Colonic mucosa (tissue), 4 donors: ENCODE data around the gene CDX2. TPM values are rescaled to one million over a fixed set of nuclear protein-coding genes. Genes with fewer than 3 reads are reported as not detected.
A peak's percentile ranks its signal among the peaks of the same experiment; 100 is the strongest.

Source experiments
- DNase-seq: peaks from one replicate; pipeline ENCODE4 v3.0.0-alpha.2; 2020
- H3K27ac ChIP-seq: fragments of 200-600 bp; one replicate; pipeline ENCODE4 v1.8.0; 2021
- H3K27me3 ChIP-seq: fragments of 200-600 bp; one replicate; pipeline ENCODE4 v1.8.0; 2021
- H3K36me3 ChIP-seq: fragments of 200-600 bp; one replicate; pipeline ENCODE4 v1.8.0; 2021
- H3K4me1 ChIP-seq: fragments of 200-600 bp; one replicate; pipeline ENCODE4 v1.8.0; 2021; ENCODE audit warnings: mild to moderate bottlenecking
- H3K4me3 ChIP-seq: fragments of 200-600 bp; one replicate; pipeline ENCODE4 v1.8.0; 2021
- H3K9ac ChIP-seq, 2 donors: one replicate each; pipeline ENCODE4 v1.7.0; 2013; ENCODE audit warnings: control low read depth in 2 of 2, low read depth in 2 of 2, low read length in 2 of 2
- H3K9me3 ChIP-seq: fragments of 200-600 bp; one replicate; pipeline ENCODE4 v1.8.0; 2021
- CTCF ChIP-seq: fragments of 200-600 bp; IDR thresholded peaks from one replicate; pipeline ENCODE4 v1.8.0; 2022; ENCODE audit warnings: antibody characterized with exemption, mild to moderate bottlenecking
- intact Hi-C: fragments of 100-400 bp; cut with DNase I; formaldehyde crosslinking; loops from one replicate; pipeline ENCODE4 v1.14.1; 2022
- total RNA-seq, 2 donors: library from RNA; stranded (reverse); fragmentation: NEBNext Ultra II Directional in 1 of 2; extraction: Animal tissue kit (Norgen Biotek cat#: 25700) in 1 of 2; gene quantifications; one replicate each; pipeline ENCODE4 v1.2.1, GENCODE V29; 2021
- donor health status: healthy.
- donor health status: DM: no; HTN: no; CAD: no.
- donor health status: DM: no; HTN: no; CAD: no.

Gene CDX2
- total RNA-seq, 2 donors from 2014 or later: 271 to 391 TPM

GRCh38 chr13:27973961-27974662, 5.0 kb upstream of the CDX2 start:
- Histone ChIP-seq H3K9me3 (no peaks in the 10 kb centered on the region), H3K27me3 (peaks cover 19% of the 10 kb centered on the region), H3K9ac (peak overlapping the region in 1 of 2 donors; percentile 91), H3K27ac (no peak overlapping the region), H3K36me3 (no peaks in the 10 kb centered on the region), H3K4me3 (no peak overlapping the region), H3K4me1 (no peaks in the 10 kb centered on the region)
- intact Hi-C loops: loop anchor here (10.0 kb wide), 1 partner anchor 1019 kb away; no protein-coding TSS in a partner anchor
- DNase-seq: no peak
- TF ChIP-seq CTCF: no peak

GRCh38 chr13:27973291-27973690, 4.2 kb upstream of the CDX2 start:
- H3K27ac ChIP-seq: no peak overlapping the region
- no peak for TF ChIP-seq CTCF
- H3K27me3 ChIP-seq: peaks cover 23% of the 10 kb centered on the region
- peak overlapping the region in 1 of 2 donors; percentile 60 for H3K9ac ChIP-seq
- no peaks in the 10 kb centered on the region for H3K4me1 ChIP-seq
- H3K36me3 ChIP-seq: no peaks in the 10 kb centered on the region
- H3K9me3 ChIP-seq: no peaks in the 10 kb centered on the region
- no peak for DNase-seq
- H3K4me3 ChIP-seq: no peak overlapping the region
- intact Hi-C loops: loop anchor here (10.0 kb wide), 1 partner anchor 1018 kb away; no protein-coding TSS in a partner anchor

GRCh38 chr13:27972478-27972820, 3.3 kb upstream of the CDX2 start:
- Histone ChIP-seq H3K9me3 (no peaks in the 10 kb centered on the region), H3K36me3 (no peaks in the 10 kb centered on the region), H3K27ac (peak overlapping the region; percentile 91), H3K4me1 (no peaks in the 10 kb centered on the region), H3K27me3 (peaks cover 25% of the 10 kb centered on the region), H3K9ac (peak overlapping the region in 1 of 2 donors; percentile 100), H3K4me3 (no peak overlapping the region)
- TF ChIP-seq CTCF: no peak
- DNase-seq: no peak
- intact Hi-C loops: loop anchor here (10.0 kb wide), 1 partner anchor 1018 kb away; no protein-coding TSS in a partner anchor

- H3K4me3 ChIP-seq: no peak overlapping the region
- peak overlapping the region; percentile 75 to 100 for H3K9ac ChIP-seq
- H3K36me3 ChIP-seq: no peaks in the 10 kb centered on the region
- H3K4me1 ChIP-seq: no peaks in the 10 kb centered on the region
- no peaks in the 10 kb centered on the region for H3K9me3 ChIP-seq
- intact Hi-C loops: loop anchor here (10.0 kb wide), 1 partner anchor 1017 kb away; no protein-coding TSS in a partner anchor
- H3K27me3 ChIP-seq: peaks cover 26% of the 10 kb centered on the region
- no peak for TF ChIP-seq CTCF
- H3K27ac ChIP-seq: peak overlapping the region; percentile 91
- no peak for DNase-seq
Observed at GRCh38 chr13:27971776-27972477, 2.8 kb upstream of the CDX2 start.

GRCh38 chr13:27971236-27971645, 2.1 kb upstream of the CDX2 start:
- Histone ChIP-seq H3K27me3 (peaks cover 32% of the 10 kb centered on the region), H3K4me1 (no peaks in the 10 kb centered on the region), H3K9ac (peak overlapping the region; percentile 75 to 100), H3K36me3 (no peaks in the 10 kb centered on the region), H3K4me3 (peak overlapping the region; percentile 16), H3K27ac (peak overlapping the region; percentile 91), H3K9me3 (no peaks in the 10 kb centered on the region)
- TF ChIP-seq CTCF: no peak
- peak; percentile 60 for DNase-seq
- intact Hi-C loops: loop anchor here (10.0 kb wide), 1 partner anchor 1016 kb away; no protein-coding TSS in a partner anchor
